HT-29 (cell line): Measurements from ENCODE around the gene UTP4. TPM values are rescaled to one million over a fixed set of nuclear protein-coding genes. Genes with fewer than 3 reads are reported as not detected.

Source experiments
- DNase-seq: peaks from one replicate; pipeline ENCODE4 v3.0.0-alpha.2; 2015; ENCODE audit warnings: low spot score
- small RNA-seq: library from RNA; depleted of rRNA; stranded (forward); fragments of <200 nt; gene quantifications from one replicate; pipeline ENCODE3, GENCODE V24; 2014
- total RNA-seq: library from RNA; depleted of rRNA; stranded (reverse); fragments of >200 nt; shearing (Covaris generic); gene quantifications from 2 replicates; pipeline ENCODE4 v1.2.3, GENCODE V29; 2014; rRNA removed

UTP4 gene
- total RNA-seq, 1 experiment from 2014 or later: 27.2 TPM

- DNase-seq: peak; percentile 51
Measured at GRCh38 chr16:69217433-69217832, 85.0 kb downstream of the UTP4 start.

Small RNAs within 50 kb of the gene (small RNA-seq; reads per million reads assigned to genes)
- gene RF00019 (not detected), gene RNU6-22P (not detected)

Other genes starting within 250 kb of the UTP4 start
- gene HAS3, start 27.0 kb upstream of the UTP4 start, total RNA-seq: 0.08 TPM in 1 of 2 replicates, not detected in the other
- 55.1 and 70.6 TPM in 2 replicates for gene CHTF8, start 61 bp upstream of the UTP4 start, total RNA-seq
- 44.0 and 53.5 TPM in 2 replicates for gene SNTB2, start 54.5 kb downstream of the UTP4 start, total RNA-seq
- 24.5 and 33.3 TPM in 2 replicates for gene VPS4A, start 178.7 kb downstream of the UTP4 start, total RNA-seq
- 80.9 and 81.5 TPM in 2 replicates for gene PDF, start 197.9 kb downstream of the UTP4 start, total RNA-seq
- 50.4 and 55.8 TPM in 2 replicates for gene COG8, start 206.9 kb downstream of the UTP4 start, total RNA-seq
- gene NIP7, start 207.1 kb downstream of the UTP4 start, total RNA-seq: 20.1 and 24.5 TPM in 2 replicates
- 0.10 TPM in 1 of 2 replicates, not detected in the other for gene TMED6, start 219.1 kb downstream of the UTP4 start, total RNA-seq